NT2/D1 (cell line): Measurements from ENCODE around the gene ATXN7L2.

Source experiments
- YY1 ChIP-seq: IDR thresholded peaks from 2 replicates; pipeline ENCODE4 v1.6.1; 2011; ENCODE audit not compliant: insufficient read length, insufficient read depth
- ZNF274 ChIP-seq: IDR thresholded peaks from 2 replicates; pipeline ENCODE4 v1.6.1; 2011; ENCODE audit warnings: mild to moderate bottlenecking, low read depth, low read length

- no peak for TF ChIP-seq ZNF274
- TF ChIP-seq YY1, result no peak
Measured at GRCh38 chr1:109535971-109536491, 52.3 kb downstream of the ATXN7L2 start.
